ENCODE results near the gene UBA5. TPM values are rescaled to one million over a fixed set of nuclear protein-coding genes. Genes with fewer than 3 reads are reported as not detected.

UBA5 gene
- total RNA-seq, 1 experiment from 2014 or later: 39.0 TPM

Other genes with a start within 250 kb of the UBA5 start
- 49.8 and 55.9 TPM in 2 replicates for gene DNAJC13, start 242.8 kb upstream of the UBA5 start, total RNA-seq (2014; rRNA removed; shearing (Covaris generic))
- gene ACKR4, start 63.1 kb upstream of the UBA5 start, total RNA-seq (2014; rRNA removed; shearing (Covaris generic)): not detected in 2 replicates
- 14.6 and 16.9 TPM in 2 replicates for gene ACAD11, start 520 bp upstream of the UBA5 start, total RNA-seq (2014; rRNA removed; shearing (Covaris generic))
- gene NPHP3, start 62.1 kb downstream of the UBA5 start, total RNA-seq (2014; rRNA removed; shearing (Covaris generic)): 25.5 and 30.2 TPM in 2 replicates